ENCODE results near the gene PLA2G4E. TPM values are rescaled to one million over a fixed set of nuclear protein-coding genes. Genes with fewer than 3 reads are reported as not detected.

The PLA2G4E gene
- total and polyA plus RNA-seq, 2 donors (not counting 1 experiment from before 2014, with no cell fraction given), result not detected

- TF ChIP-seq EZH2 (IDR thresholded peaks at IDR 0.05; ENCODE audit: low read length, missing control alignments) (no peak), CTCF (conservative IDR thresholded peaks at IDR 0.05 in 1 of 2, IDR thresholded peaks at IDR 0.05 in 1 of 2; ENCODE audit: low read depth in 1 of 2, low read length in 2 of 2) (no peak)
- H3K27ac ChIP-seq (ENCODE audit: insufficient read depth, low read length), result no peak overlapping the region
- H3K36me3 ChIP-seq (ENCODE audit: control insufficient read depth, insufficient read depth, low read length), result no peaks in the 10 kb centered on the region
- DNase-seq (ENCODE audit: low read depth in 2 of 2), result no peak
- no peak overlapping the region for H3K9ac ChIP-seq (ENCODE audit: insufficient read depth, low read length)
- H3K4me2 ChIP-seq (ENCODE audit: extremely low read depth, insufficient read depth, low read length), result no peak overlapping the region
- peaks cover 12% of the 10 kb centered on the region for H3K27me3 ChIP-seq (ENCODE audit: control insufficient read depth, insufficient read depth, low read length)
- H3K4me1 ChIP-seq (ENCODE audit: control insufficient read depth, extremely low read depth, insufficient read depth, low read length), result no peaks in the 10 kb centered on the region
- H3K79me2 ChIP-seq (ENCODE audit: control insufficient read depth, insufficient read depth, low read length), result no peaks in the 10 kb centered on the region
- H3K9me3 ChIP-seq (ENCODE audit: control insufficient read depth, insufficient read depth, low read depth, low read length), result no peaks in the 10 kb centered on the region
- no peak overlapping the region for H2AFZ ChIP-seq (ENCODE audit: low read length)
- H3K4me3 ChIP-seq (replicated peaks in 1 of 4; ENCODE audit: control extremely low read depth in 1 of 4, insufficient read depth in 1 of 4, low read depth in 3 of 4, low read length in 4 of 4), result no peak overlapping the region
- no peaks in the 10 kb centered on the region for H4K20me1 ChIP-seq (ENCODE audit: control insufficient read depth, extremely low read depth, insufficient read depth, low read length)
Measured at GRCh38 chr15:42014406-42014805, 6.4 kb downstream of the PLA2G4E start.

GRCh38 chr15:42012928-42013482, 7.8 kb downstream of the PLA2G4E start:
- no peak overlapping the region for H3K4me2 ChIP-seq (ENCODE audit: extremely low read depth, insufficient read depth, low read length)
- H3K9ac ChIP-seq (ENCODE audit: insufficient read depth, low read length), result no peak overlapping the region
- no peak overlapping the region for H3K27ac ChIP-seq (ENCODE audit: insufficient read depth, low read length)
- DNase-seq (ENCODE audit: low read depth in 2 of 2), result no peak
- TF ChIP-seq CTCF (conservative IDR thresholded peaks at IDR 0.05 in 1 of 2, IDR thresholded peaks at IDR 0.05 in 1 of 2; ENCODE audit: low read depth in 1 of 2, low read length in 2 of 2), result no peak
- H3K27me3 ChIP-seq (ENCODE audit: control insufficient read depth, insufficient read depth, low read length), result peaks cover 15% of the 10 kb centered on the region
- H4K20me1 ChIP-seq (ENCODE audit: control insufficient read depth, extremely low read depth, insufficient read depth, low read length), result no peaks in the 10 kb centered on the region
- no peak overlapping the region for H2AFZ ChIP-seq (ENCODE audit: low read length)
- no peaks in the 10 kb centered on the region for H3K4me1 ChIP-seq (ENCODE audit: control insufficient read depth, extremely low read depth, insufficient read depth, low read length)
- no peaks in the 10 kb centered on the region for H3K79me2 ChIP-seq (ENCODE audit: control insufficient read depth, insufficient read depth, low read length)
- no peak overlapping the region for H3K4me3 ChIP-seq (replicated peaks in 1 of 4; ENCODE audit: control extremely low read depth in 1 of 4, insufficient read depth in 1 of 4, low read depth in 3 of 4, low read length in 4 of 4)
- H3K9me3 ChIP-seq (ENCODE audit: control insufficient read depth, insufficient read depth, low read depth, low read length), result no peaks in the 10 kb centered on the region
- H3K36me3 ChIP-seq (ENCODE audit: control insufficient read depth, insufficient read depth, low read length), result no peaks in the 10 kb centered on the region

- no peak for TF ChIP-seq EZH2 (IDR thresholded peaks at IDR 0.05; ENCODE audit: low read length, missing control alignments)
- TF ChIP-seq CTCF (conservative IDR thresholded peaks at IDR 0.05 in 1 of 2, IDR thresholded peaks at IDR 0.05 in 1 of 2; ENCODE audit: low read depth in 1 of 2, low read length in 2 of 2), result no peak
- H3K27ac ChIP-seq (ENCODE audit: insufficient read depth, low read length), result no peak overlapping the region
- H3K36me3 ChIP-seq (ENCODE audit: control insufficient read depth, insufficient read depth, low read length), result no peaks in the 10 kb centered on the region
- H3K4me1 ChIP-seq (ENCODE audit: control insufficient read depth, extremely low read depth, insufficient read depth, low read length), result no peaks in the 10 kb centered on the region
- no peak overlapping the region for H2AFZ ChIP-seq (ENCODE audit: low read length)
- H3K79me2 ChIP-seq (ENCODE audit: control insufficient read depth, insufficient read depth, low read length), result no peaks in the 10 kb centered on the region
- H3K4me2 ChIP-seq (ENCODE audit: extremely low read depth, insufficient read depth, low read length), result no peak overlapping the region
- H3K4me3 ChIP-seq (replicated peaks in 1 of 4; ENCODE audit: control extremely low read depth in 1 of 4, insufficient read depth in 1 of 4, low read depth in 3 of 4, low read length in 4 of 4), result no peak overlapping the region
- H3K27me3 ChIP-seq (ENCODE audit: control insufficient read depth, insufficient read depth, low read length), result peaks cover 14% of the 10 kb centered on the region
- H4K20me1 ChIP-seq (ENCODE audit: control insufficient read depth, extremely low read depth, insufficient read depth, low read length), result no peaks in the 10 kb centered on the region
- DNase-seq (ENCODE audit: low read depth in 2 of 2), result no peak
- H3K9me3 ChIP-seq (ENCODE audit: control insufficient read depth, insufficient read depth, low read depth, low read length), result no peaks in the 10 kb centered on the region
- H3K9ac ChIP-seq (ENCODE audit: insufficient read depth, low read length), result no peak overlapping the region
Measured at GRCh38 chr15:42012241-42012640, 8.6 kb downstream of the PLA2G4E start.

Data from fibroblast of lung (primary cell).